Measurements from ENCODE around the gene ACOXL.

Gene ACOXL

DNA sequence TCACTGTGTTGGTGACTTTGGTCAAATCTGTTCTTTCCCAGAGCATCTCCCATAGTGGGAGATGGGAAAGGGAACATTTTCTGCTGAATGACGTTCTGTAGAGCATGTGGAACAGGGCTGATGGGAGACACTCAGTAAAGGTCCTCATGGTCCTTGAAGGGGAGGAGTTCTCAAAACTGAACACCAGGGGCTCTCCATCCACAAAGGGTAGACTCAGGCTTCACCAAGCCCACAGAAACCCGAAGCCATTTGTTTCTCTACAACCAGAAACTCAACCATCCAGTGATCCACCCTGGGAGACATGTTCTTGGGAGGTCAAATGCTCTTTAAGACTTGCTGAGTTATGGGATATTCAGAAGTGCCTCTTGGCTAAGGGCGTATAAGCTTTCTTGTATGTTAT lies 131.8 kb downstream of the ACOXL start:
- Histone ChIP-seq H3K18ac (ENCODE audit: low read depth in 1 of 2, low read length in 2 of 2) (no peak overlapping the region), H3K4ac (ENCODE audit: low read depth in 1 of 2, low read length in 2 of 2) (no peak overlapping the region), H3K79me1 (replicated peaks; ENCODE audit: low read length, poor library complexity, severe bottlenecking) (no peaks in the 10 kb centered on the region), H2BK15ac (ENCODE audit: low read depth, poor library complexity, severe bottlenecking) (no peak overlapping the region), H3K4me1 (ENCODE audit: control insufficient read depth, insufficient read depth, low read depth, low read length) (no peaks in the 10 kb centered on the region), H3K27me3 (ENCODE audit: control insufficient read depth in 1 of 2, insufficient read depth in 1 of 2, low read length in 2 of 2) (peaks cover 67 to 68% of the 10 kb centered on the region in 2 experiments), H3K36me3 (ENCODE audit: control insufficient read depth in 1 of 2, insufficient read depth in 2 of 2, low read depth in 1 of 2, low read length in 2 of 2) (no peaks in the 10 kb centered on the region), H3K4me3 (ENCODE audit: insufficient read depth in 1 of 2, low read depth in 1 of 2, low read length in 2 of 2) (no peak overlapping the region), H4K8ac (ENCODE audit: low read length) (no peak overlapping the region), H3K4me2 (ENCODE audit: low read length, poor library complexity, severe bottlenecking) (no peak overlapping the region), H2BK5ac (ENCODE audit: low read depth, low read length, poor library complexity, severe bottlenecking) (no peak overlapping the region), H3K23ac (ENCODE audit: low read length in 2 of 2) (no peak overlapping the region), H2AFZ (ENCODE audit: low read depth, low read length) (no peak overlapping the region), H3K9me3 (ENCODE audit: control insufficient read depth, low read length) (no peaks in the 10 kb centered on the region), H2AK5ac (ENCODE audit: low read length, severe bottlenecking) (no peak overlapping the region), H2BK12ac (ENCODE audit: low read length in 2 of 2) (no peak overlapping the region), H4K91ac (ENCODE audit: low read length) (no peak overlapping the region), H3K14ac (ENCODE audit: low read length in 2 of 2) (no peak overlapping the region), H3K9ac (ENCODE audit: low read length) (no peak overlapping the region), H3K27ac (ENCODE audit: low read length, poor library complexity, severe bottlenecking) (no peak overlapping the region), H2BK120ac (ENCODE audit: low read depth, low read length) (no peak overlapping the region)
- DNase-seq: no peak
- 84% methylated on average over 2 of the region's 3 CpGs for WGBS

- Histone ChIP-seq H3K4ac (ENCODE audit: low read depth in 1 of 2, low read length in 2 of 2) (no peak overlapping the region), H3K4me3 (ENCODE audit: insufficient read depth in 1 of 2, low read depth in 1 of 2, low read length in 2 of 2) (no peak overlapping the region), H3K4me2 (ENCODE audit: low read length, poor library complexity, severe bottlenecking) (no peak overlapping the region), H3K36me3 (ENCODE audit: control insufficient read depth in 1 of 2, insufficient read depth in 2 of 2, low read depth in 1 of 2, low read length in 2 of 2) (no peaks in the 10 kb centered on the region), H3K18ac (ENCODE audit: low read depth in 1 of 2, low read length in 2 of 2) (no peak overlapping the region), H2BK120ac (ENCODE audit: low read depth, low read length) (no peak overlapping the region), H3K4me1 (ENCODE audit: control insufficient read depth, insufficient read depth, low read depth, low read length) (peaks cover 2% of the 10 kb centered on the region), H2AFZ (ENCODE audit: low read depth, low read length) (no peak overlapping the region), H3K23ac (ENCODE audit: low read length in 2 of 2) (no peak overlapping the region), H3K9me3 (ENCODE audit: control insufficient read depth, low read length) (no peaks in the 10 kb centered on the region), H3K79me1 (replicated peaks; ENCODE audit: low read length, poor library complexity, severe bottlenecking) (no peaks in the 10 kb centered on the region), H3K27me3 (ENCODE audit: control insufficient read depth in 1 of 2, insufficient read depth in 1 of 2, low read length in 2 of 2) (peaks cover 62 to 67% of the 10 kb centered on the region in 2 experiments), H3K14ac (ENCODE audit: low read length in 2 of 2) (no peak overlapping the region), H4K8ac (ENCODE audit: low read length) (no peak overlapping the region), H4K91ac (ENCODE audit: low read length) (no peak overlapping the region), H2BK5ac (ENCODE audit: low read depth, low read length, poor library complexity, severe bottlenecking) (no peak overlapping the region), H2BK15ac (ENCODE audit: low read depth, poor library complexity, severe bottlenecking) (no peak overlapping the region), H3K27ac (ENCODE audit: low read length, poor library complexity, severe bottlenecking) (no peak overlapping the region), H3K9ac (ENCODE audit: low read length) (no peak overlapping the region), H2BK12ac (ENCODE audit: low read length in 2 of 2) (no peak overlapping the region), H2AK5ac (ENCODE audit: low read length, severe bottlenecking) (no peak overlapping the region)
- WGBS: 72% methylated on average over 5 of the region's 5 CpGs
- no peak for DNase-seq
These were observed 132.4 kb downstream of the ACOXL start for GRCh38 chr2:110864731-110865130.

GRCh38 chr2:110865188-110865587 lies 132.8 kb downstream of the ACOXL start:
- no peaks in the 10 kb centered on the region for H3K79me1 ChIP-seq (replicated peaks; ENCODE audit: low read length, poor library complexity, severe bottlenecking)

DNA sequence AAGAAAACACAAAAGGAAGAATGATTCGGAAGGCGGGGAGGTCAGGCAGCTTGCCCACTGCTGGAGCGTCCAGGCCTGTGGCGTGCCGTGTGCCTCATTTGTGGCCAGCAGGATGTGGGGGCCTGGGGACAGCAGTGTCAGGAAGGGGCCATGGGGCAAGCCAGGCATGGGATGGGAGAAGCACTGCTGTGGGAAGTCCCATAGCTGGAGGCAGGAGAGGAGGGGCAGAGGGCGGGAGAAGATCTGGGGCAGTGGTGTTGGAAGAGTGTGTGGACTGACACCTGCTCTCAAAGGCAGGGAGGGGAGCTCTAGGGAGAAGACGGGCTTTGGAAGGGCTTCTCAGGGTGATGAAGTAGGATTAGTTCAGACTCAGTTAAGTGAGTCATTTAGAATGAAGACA lies 133.7 kb downstream of the ACOXL start:
- Histone ChIP-seq H2BK12ac (ENCODE audit: low read length in 2 of 2) (no peak overlapping the region), H4K91ac (ENCODE audit: low read length) (no peak overlapping the region), H3K18ac (ENCODE audit: low read depth in 1 of 2, low read length in 2 of 2) (no peak overlapping the region), H3K4me1 (ENCODE audit: control insufficient read depth, insufficient read depth, low read depth, low read length) (peaks cover 2% of the 10 kb centered on the region), H3K4me2 (ENCODE audit: low read length, poor library complexity, severe bottlenecking) (no peak overlapping the region), H3K27ac (ENCODE audit: low read length, poor library complexity, severe bottlenecking) (no peak overlapping the region), H3K23ac (ENCODE audit: low read length in 2 of 2) (no peak overlapping the region), H3K79me1 (replicated peaks; ENCODE audit: low read length, poor library complexity, severe bottlenecking) (no peaks in the 10 kb centered on the region), H2BK120ac (ENCODE audit: low read depth, low read length) (no peak overlapping the region), H3K36me3 (ENCODE audit: control insufficient read depth in 1 of 2, insufficient read depth in 2 of 2, low read depth in 1 of 2, low read length in 2 of 2) (no peaks in the 10 kb centered on the region), H4K8ac (ENCODE audit: low read length) (no peak overlapping the region), H3K9me3 (ENCODE audit: control insufficient read depth, low read length) (no peaks in the 10 kb centered on the region), H3K4ac (ENCODE audit: low read depth in 1 of 2, low read length in 2 of 2) (no peak overlapping the region), H3K27me3 (ENCODE audit: control insufficient read depth in 1 of 2, insufficient read depth in 1 of 2, low read length in 2 of 2) (peaks cover 55 to 67% of the 10 kb centered on the region in 2 experiments), H3K4me3 (ENCODE audit: insufficient read depth in 1 of 2, low read depth in 1 of 2, low read length in 2 of 2) (no peak overlapping the region), H2AK5ac (ENCODE audit: low read length, severe bottlenecking) (no peak overlapping the region), H3K9ac (ENCODE audit: low read length) (no peak overlapping the region), H2AFZ (ENCODE audit: low read depth, low read length) (no peak overlapping the region), H3K14ac (ENCODE audit: low read length in 2 of 2) (no peak overlapping the region), H2BK5ac (ENCODE audit: low read depth, low read length, poor library complexity, severe bottlenecking) (no peak overlapping the region), H2BK15ac (ENCODE audit: low read depth, poor library complexity, severe bottlenecking) (no peak overlapping the region)
- WGBS: 84% methylated on average over 7 of the region's 7 CpGs
- DNase-seq: no peak

More at GRCh38 chr2:110865188-110865587, 132.8 kb downstream of the ACOXL start:
- Histone ChIP-seq H3K4ac (ENCODE audit: low read depth in 1 of 2, low read length in 2 of 2) (no peak overlapping the region), H4K91ac (ENCODE audit: low read length) (no peak overlapping the region), H4K8ac (ENCODE audit: low read length) (no peak overlapping the region), H2BK120ac (ENCODE audit: low read depth, low read length) (no peak overlapping the region), H3K14ac (ENCODE audit: low read length in 2 of 2) (no peak overlapping the region), H2BK12ac (ENCODE audit: low read length in 2 of 2) (no peak overlapping the region), H3K9me3 (ENCODE audit: control insufficient read depth, low read length) (no peaks in the 10 kb centered on the region), H2AFZ (ENCODE audit: low read depth, low read length) (no peak overlapping the region), H2AK5ac (ENCODE audit: low read length, severe bottlenecking) (no peak overlapping the region), H3K4me2 (ENCODE audit: low read length, poor library complexity, severe bottlenecking) (no peak overlapping the region), H2BK5ac (ENCODE audit: low read depth, low read length, poor library complexity, severe bottlenecking) (no peak overlapping the region), H3K18ac (ENCODE audit: low read depth in 1 of 2, low read length in 2 of 2) (no peak overlapping the region), H3K4me3 (ENCODE audit: insufficient read depth in 1 of 2, low read depth in 1 of 2, low read length in 2 of 2) (no peak overlapping the region), H3K9ac (ENCODE audit: low read length) (no peak overlapping the region), H3K4me1 (ENCODE audit: control insufficient read depth, insufficient read depth, low read depth, low read length) (peaks cover 2% of the 10 kb centered on the region), H3K27ac (ENCODE audit: low read length, poor library complexity, severe bottlenecking) (no peak overlapping the region), H3K23ac (ENCODE audit: low read length in 2 of 2) (no peak overlapping the region), H2BK15ac (ENCODE audit: low read depth, poor library complexity, severe bottlenecking) (no peak overlapping the region), H3K36me3 (ENCODE audit: control insufficient read depth in 1 of 2, insufficient read depth in 2 of 2, low read depth in 1 of 2, low read length in 2 of 2) (no peaks in the 10 kb centered on the region), H3K27me3 (ENCODE audit: control insufficient read depth in 1 of 2, insufficient read depth in 1 of 2, low read length in 2 of 2) (peaks cover 59 to 66% of the 10 kb centered on the region in 2 experiments)
- no peak for DNase-seq
- 93% methylated on average over 3 of the region's 5 CpGs for WGBS

All from mesenchymal stem cell (in vitro differentiated cells and primary cell).